Esophagus muscularis mucosa (tissue), 4 donors: ENCODE results near the gene MFN2.

Experiments used
- EP300 ChIP-seq: sonication (generic); formaldehyde crosslinking; IDR thresholded peaks from one replicate; pipeline ENCODE4 v1.6.1; 2017; ENCODE audit warnings: antibody characterized with exemption
- POLR2A ChIP-seq: fragments of 450-650 bp; IDR thresholded peaks from one replicate; pipeline ENCODE4 v1.6.1; 2017; ENCODE audit warnings: antibody characterized with exemption, moderate library complexity, mild to moderate bottlenecking, low read depth
- POLR2AphosphoS5 ChIP-seq, 2 donors: sonication (generic); formaldehyde crosslinking; IDR thresholded peaks; one replicate each; pipeline ENCODE4 v1.6.1; 2017; ENCODE audit warnings: antibody characterized with exemption in 2 of 2
- TF ChIP-seq, protein P1 (sequence below), 3 experiments: fragments of 200-600 bp in 2 of 3; fragments of 450-650 bp in 1 of 3; sonication (generic) in 2 of 3; IDR thresholded peaks; one replicate each; pipeline ENCODE4 v1.5.1; 2017 to 2019; ENCODE audit warnings: antibody characterized with exemption in 3 of 3, mild to moderate bottlenecking in 2 of 3, moderate library complexity in 1 of 3

DNA sequence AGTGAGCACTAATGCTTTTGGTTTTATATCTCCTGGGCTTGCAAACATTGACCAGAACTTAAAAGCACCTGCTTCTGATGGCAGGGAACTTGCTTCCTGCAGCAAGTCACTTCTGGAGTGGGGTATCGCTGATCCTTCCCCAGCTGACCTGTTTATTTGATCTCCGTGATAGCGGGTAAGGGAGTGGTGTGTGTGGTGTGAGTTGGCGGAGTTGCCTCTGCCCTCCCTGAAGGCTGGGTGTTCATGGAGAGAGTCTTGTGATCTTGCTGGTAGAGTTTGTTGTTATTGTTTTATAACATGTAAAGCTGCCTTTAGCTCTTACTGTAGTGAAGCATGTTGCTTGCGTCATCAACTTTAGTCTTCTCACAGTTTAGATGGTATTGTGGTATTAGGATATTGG lies 3.9 kb downstream of the MFN2 start:
- TF ChIP-seq, protein P1, sequence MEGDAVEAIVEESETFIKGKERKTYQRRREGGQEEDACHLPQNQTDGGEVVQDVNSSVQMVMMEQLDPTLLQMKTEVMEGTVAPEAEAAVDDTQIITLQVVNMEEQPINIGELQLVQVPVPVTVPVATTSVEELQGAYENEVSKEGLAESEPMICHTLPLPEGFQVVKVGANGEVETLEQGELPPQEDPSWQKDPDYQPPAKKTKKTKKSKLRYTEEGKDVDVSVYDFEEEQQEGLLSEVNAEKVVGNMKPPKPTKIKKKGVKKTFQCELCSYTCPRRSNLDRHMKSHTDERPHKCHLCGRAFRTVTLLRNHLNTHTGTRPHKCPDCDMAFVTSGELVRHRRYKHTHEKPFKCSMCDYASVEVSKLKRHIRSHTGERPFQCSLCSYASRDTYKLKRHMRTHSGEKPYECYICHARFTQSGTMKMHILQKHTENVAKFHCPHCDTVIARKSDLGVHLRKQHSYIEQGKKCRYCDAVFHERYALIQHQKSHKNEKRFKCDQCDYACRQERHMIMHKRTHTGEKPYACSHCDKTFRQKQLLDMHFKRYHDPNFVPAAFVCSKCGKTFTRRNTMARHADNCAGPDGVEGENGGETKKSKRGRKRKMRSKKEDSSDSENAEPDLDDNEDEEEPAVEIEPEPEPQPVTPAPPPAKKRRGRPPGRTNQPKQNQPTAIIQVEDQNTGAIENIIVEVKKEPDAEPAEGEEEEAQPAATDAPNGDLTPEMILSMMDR (IDR thresholded peaks at IDR 0.05), result no peak
- TF ChIP-seq EP300 (no peak), POLR2A (no peak), POLR2AphosphoS5 (IDR thresholded peaks at IDR 0.05) (no peak)
